Right forelimb (tissue), 1 donor: ENCODE measurements around the gene ASXL2.

ENCODE experiments used
- DNase-seq: peaks from one replicate; pipeline ENCODE4 v3.0.0-alpha.2; 2018

Gene ASXL2

GRCh38 chr2:25684577-25685473 lies 193.5 kb downstream of the ASXL2 start:
- DNase-seq, result no peak
